ENCODE results near the gene CEP250.

DNA sequence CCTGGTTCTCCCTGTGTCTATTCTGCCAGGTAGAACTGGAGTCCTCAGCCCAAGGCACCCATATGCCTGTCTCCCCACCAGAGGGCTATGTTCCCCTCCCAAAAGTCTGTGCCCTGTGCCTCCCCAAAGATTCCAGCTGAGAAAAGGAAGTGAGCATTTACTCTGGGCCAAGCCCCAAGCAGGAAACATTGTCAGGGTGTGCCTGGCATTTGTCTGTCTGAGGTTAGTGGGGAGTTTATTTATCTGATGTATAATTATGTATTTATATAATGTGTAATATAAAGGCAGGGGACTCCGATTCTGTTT lies 23.0 kb upstream of the CEP250 start:
- TF ChIP-seq, protein P1, sequence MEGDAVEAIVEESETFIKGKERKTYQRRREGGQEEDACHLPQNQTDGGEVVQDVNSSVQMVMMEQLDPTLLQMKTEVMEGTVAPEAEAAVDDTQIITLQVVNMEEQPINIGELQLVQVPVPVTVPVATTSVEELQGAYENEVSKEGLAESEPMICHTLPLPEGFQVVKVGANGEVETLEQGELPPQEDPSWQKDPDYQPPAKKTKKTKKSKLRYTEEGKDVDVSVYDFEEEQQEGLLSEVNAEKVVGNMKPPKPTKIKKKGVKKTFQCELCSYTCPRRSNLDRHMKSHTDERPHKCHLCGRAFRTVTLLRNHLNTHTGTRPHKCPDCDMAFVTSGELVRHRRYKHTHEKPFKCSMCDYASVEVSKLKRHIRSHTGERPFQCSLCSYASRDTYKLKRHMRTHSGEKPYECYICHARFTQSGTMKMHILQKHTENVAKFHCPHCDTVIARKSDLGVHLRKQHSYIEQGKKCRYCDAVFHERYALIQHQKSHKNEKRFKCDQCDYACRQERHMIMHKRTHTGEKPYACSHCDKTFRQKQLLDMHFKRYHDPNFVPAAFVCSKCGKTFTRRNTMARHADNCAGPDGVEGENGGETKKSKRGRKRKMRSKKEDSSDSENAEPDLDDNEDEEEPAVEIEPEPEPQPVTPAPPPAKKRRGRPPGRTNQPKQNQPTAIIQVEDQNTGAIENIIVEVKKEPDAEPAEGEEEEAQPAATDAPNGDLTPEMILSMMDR (IDR thresholded peaks at IDR 0.05): no peak
- no peak for TF ChIP-seq POLR2A (IDR thresholded peaks at IDR 0.05)

All from Peyer's patch (tissue), 4 donors.